Mesodermal cell (in vitro differentiated cells): ENCODE measurements around the gene DCT.

Experiments
- H3K27ac ChIP-seq: 2 replicates; pipeline ENCODE4 v1.7.0; 2013; ENCODE audit warnings: mild to moderate bottlenecking, low read depth, low read length, moderate library complexity; ENCODE audit not compliant: severe bottlenecking
- H3K36me3 ChIP-seq: 2 replicates; pipeline ENCODE4 v1.7.1; 2013; ENCODE audit warnings: mild to moderate bottlenecking, low read length, moderate library complexity; ENCODE audit not compliant: control insufficient read depth, insufficient read depth
- H3K4me1 ChIP-seq: one replicate; pipeline ENCODE4 v1.7.1; 2013; ENCODE audit warnings: mild to moderate bottlenecking, low read length; ENCODE audit not compliant: insufficient read depth, control insufficient read depth, poor library complexity, severe bottlenecking
- H3K4me3 ChIP-seq: 2 replicates; pipeline ENCODE4 v1.7.0; 2013; ENCODE audit warnings: low read length, control low read depth, mild to moderate bottlenecking; ENCODE audit not compliant: insufficient read depth, poor library complexity, severe bottlenecking; ENCODE audit errors: extremely low read depth
- H3K9me3 ChIP-seq: 2 replicates; pipeline ENCODE4 v1.7.1; 2013; ENCODE audit warnings: mild to moderate bottlenecking, low read length, moderate library complexity; ENCODE audit not compliant: control insufficient read depth
- WGBS, 2 experiments: methylation state at CpG; one replicate each; pipeline ENCODE4 v1.1.5; 2013; ENCODE audit warnings: missing lambda C conversion rate in 2 of 2; ENCODE audit not compliant: insufficient coverage in 2 of 2; 5-methylcytosine and 5-hydroxymethylcytosine counted together

The DCT gene

DNA sequence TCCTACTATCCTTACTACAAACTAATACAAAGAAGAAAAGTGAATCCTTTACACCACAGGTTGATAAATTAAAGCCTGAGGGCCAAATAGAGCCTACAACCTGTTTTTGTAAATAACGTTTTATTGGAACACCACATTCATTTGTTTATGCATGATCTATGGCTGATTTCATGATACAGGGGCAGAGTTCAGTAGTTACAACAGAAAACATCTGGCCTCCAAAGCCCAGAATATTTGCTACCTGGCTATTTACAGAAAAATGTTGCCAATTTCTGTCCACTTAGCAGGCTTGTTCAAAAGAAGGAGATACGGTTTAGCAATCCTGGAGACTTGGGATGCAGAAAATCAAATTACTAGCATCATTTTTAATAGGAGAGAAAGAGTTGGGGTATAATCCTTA, 24.1 kb downstream of the DCT start:
- Histone ChIP-seq H3K9me3 (no peaks in the 10 kb centered on the region), H3K4me1 (no peaks in the 10 kb centered on the region), H3K36me3 (no peaks in the 10 kb centered on the region), H3K4me3 (no peak overlapping the region), H3K27ac (no peak overlapping the region)
- WGBS, 2 experiments = no CpG with 5 or more reads among the region's 2 CpGs

DNA sequence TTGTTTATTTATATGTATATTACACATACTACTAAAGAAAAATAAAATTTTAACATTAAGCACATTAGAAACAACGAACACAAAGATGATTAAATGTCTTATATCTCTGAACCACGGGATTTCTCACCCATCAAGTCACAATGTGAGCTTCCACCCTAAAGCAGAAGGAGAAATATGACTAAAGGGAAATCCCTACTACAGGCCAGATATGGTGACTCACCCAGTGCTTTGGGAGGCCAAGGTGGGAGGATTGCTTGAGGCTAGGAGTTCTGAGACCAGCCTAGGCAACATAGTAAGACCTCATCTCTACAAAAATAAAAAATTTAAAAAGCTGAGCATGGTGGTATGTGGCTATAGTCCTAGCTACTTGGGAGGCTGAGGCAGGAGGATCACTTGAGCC, 24.6 kb downstream of the DCT start:
- WGBS, 2 experiments = no CpG with 5 or more reads among the region's 2 CpGs
- H3K27ac ChIP-seq = no peak overlapping the region
- no peaks in the 10 kb centered on the region for H3K36me3 ChIP-seq
- H3K4me3 ChIP-seq = no peak overlapping the region
- no peaks in the 10 kb centered on the region for H3K4me1 ChIP-seq
- H3K9me3 ChIP-seq = no peaks in the 10 kb centered on the region

DNA sequence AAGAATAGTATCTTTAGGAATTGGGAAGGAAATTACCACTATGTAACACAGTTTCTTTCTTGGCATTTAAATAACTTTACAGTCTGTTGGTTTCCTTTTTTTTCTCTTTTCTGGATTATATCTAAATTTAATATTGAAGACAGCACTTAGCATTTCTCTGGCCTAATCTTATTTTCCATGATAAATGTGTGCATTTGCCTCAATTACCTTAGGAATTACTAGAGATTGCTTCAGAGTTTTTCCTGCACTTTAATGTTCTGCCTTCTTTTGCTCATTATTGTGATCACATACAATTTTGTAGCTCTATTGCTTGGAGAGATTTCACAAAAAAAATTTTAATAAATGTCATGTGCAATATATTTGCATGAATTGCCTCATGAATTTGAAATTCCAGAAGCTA, 25.1 kb downstream of the DCT start:
- H3K9me3 ChIP-seq = no peaks in the 10 kb centered on the region
- no peak overlapping the region for H3K27ac ChIP-seq
- no peak overlapping the region for H3K4me3 ChIP-seq
- H3K36me3 ChIP-seq = no peaks in the 10 kb centered on the region
- H3K4me1 ChIP-seq = no peaks in the 10 kb centered on the region

DNA sequence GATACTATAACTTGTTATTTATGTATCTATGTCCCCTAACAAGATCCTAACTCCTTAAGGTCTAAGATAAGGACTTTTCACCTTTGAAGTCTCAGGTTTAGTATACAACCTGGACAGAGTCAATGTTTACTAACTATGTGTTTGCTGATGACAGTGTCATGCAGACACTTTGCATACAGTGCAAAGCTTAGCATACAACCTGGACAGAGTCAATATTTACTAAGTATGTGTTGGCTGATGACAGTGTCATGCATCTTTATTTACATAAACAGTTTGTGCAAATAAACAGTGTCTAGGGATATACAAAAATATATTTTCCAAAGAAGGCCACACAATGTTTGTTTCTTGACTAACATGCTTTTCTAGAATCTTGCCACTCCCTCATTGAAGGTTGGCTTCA, 34.7 kb downstream of the DCT start:
- no peaks in the 10 kb centered on the region for H3K36me3 ChIP-seq
- no peak overlapping the region for H3K4me3 ChIP-seq
- H3K4me1 ChIP-seq = no peaks in the 10 kb centered on the region
- H3K27ac ChIP-seq = no peak overlapping the region
- no peaks in the 10 kb centered on the region for H3K9me3 ChIP-seq

DNA sequence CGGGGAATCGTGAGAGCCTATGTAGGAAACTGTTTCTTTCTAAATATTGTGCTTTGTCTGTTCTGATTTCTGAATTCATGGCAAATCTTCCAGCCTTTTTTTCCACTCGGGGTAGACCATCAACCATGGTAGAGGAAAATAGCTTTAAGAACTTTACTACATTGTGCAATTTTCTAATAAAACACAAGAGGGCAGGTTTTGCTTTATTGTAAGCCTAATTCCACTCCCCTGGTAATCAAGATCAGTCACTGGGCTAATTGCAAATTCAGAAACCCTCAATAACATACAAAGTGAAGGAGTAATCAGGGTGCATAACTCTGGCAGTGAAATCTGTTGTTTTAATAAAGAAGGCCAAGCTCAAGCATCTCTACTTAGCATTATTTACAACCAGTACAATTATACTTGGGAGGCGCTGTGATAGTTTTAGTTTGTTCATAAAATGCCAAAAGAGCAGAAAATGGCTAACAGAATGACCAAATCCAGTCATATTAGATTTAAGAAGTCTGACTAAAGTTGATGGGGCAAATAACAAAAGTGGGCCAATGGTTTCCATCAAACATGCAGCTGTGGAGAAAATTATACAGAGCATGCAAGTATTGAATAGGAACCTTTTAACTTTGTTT, 43.8 kb downstream of the DCT start:
- Histone ChIP-seq H3K27ac (no peak overlapping the region), H3K4me3 (no peak overlapping the region), H3K36me3 (no peaks in the 10 kb centered on the region), H3K9me3 (no peaks in the 10 kb centered on the region), H3K4me1 (no peaks in the 10 kb centered on the region)
- WGBS, 2 experiments = 80% methylated on average over 1 of the region's 4 CpGs; no CpG with 5 or more reads in 1 of the 2 experiments

DNA sequence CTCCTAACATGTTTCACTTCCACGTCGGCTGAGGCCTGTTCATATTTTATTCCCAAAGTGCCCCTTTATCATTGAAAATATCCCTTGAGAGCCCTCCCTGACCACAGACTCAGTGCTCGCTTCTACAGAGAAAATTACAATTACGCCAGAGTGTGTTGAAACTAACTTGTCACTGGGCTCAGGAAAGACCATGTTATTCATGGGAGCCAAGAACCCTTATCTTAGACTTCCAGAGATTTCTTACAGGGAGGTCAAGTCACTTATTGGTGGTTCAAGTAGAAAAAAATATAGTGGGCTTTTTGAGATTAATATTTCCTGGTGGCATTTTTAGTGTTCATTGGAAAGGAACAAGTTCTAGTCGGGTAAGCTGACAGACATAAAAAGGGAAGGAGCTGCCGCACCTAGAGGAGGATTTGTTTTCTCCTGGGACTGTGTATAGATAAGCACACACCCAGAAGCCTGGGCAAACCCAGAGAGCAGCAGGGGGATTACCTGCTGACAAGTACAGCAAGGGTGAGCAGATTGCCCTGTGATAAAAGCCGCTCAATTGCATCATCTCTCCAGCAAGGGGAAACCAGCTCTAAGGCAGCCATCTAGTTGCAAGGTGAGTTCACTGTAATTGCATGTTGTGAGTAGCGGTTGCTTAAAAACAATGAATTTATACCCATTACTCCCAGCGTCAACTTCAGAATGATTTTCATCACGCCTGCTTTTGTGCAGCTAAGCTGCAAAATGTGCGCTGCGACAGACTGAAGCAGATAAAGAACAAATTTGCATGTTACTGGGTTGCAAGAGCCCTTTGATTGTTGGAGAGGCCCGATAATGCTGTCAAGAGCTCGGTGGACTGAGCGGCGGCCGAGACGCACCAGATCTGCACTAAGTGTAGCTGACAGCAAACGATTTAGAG, 46.2 kb downstream of the DCT start:
- Histone ChIP-seq H3K4me3 (no peak overlapping the region), H3K4me1 (no peaks in the 10 kb centered on the region), H3K9me3 (no peaks in the 10 kb centered on the region), H3K27ac (peak overlapping the region; percentile 44), H3K36me3 (no peaks in the 10 kb centered on the region)
- 86 to 88% methylated on average over 12 to 16 of the region's 19 CpGs for WGBS, 2 experiments

DNA sequence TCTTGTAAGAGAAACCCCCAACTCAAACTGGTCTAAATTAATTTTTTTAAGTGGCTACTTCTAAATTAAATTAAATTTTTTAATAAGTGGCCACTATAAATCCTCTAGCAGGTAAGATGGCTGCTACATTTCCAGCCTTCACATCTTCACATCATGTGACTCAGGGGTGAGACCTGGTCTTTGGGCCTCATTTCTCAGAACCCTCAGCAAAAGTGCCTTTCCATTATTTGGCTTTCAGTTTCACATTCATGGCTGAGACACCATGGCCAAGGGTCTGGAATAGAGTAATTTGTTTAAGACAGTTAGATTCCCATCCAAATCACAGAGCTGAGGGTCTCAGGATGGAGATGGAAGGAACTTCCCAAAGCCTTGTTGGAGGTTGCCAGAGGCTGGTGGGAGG, 47.5 kb downstream of the DCT start:
- Histone ChIP-seq H3K9me3 (no peaks in the 10 kb centered on the region), H3K4me3 (no peak overlapping the region), H3K36me3 (no peaks in the 10 kb centered on the region), H3K27ac (no peak overlapping the region), H3K4me1 (no peaks in the 10 kb centered on the region)

DNA sequence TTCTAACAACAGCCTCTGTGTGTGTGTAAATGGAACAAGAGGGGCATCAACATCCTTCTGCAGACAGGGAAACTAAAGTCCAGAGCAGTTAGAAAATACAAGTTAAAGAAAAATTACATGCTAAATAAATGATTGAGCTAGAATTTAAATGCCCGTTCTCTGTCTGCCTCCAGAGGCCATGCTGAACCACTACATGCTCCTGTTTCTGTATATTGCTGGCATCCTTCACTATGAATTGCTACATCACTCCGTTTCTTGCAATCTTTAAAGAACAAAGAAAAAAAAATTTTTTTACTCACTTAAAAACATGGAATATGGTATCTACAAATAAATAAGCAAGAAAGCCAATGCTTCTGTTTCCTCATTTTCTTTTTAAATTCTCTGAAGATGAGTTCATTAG, 47.9 kb downstream of the DCT start:
- 63% methylated on average over 1 of the region's 2 CpGs; no CpG with 5 or more reads in 1 of the 2 experiments for WGBS, 2 experiments
- H3K9me3 ChIP-seq = no peaks in the 10 kb centered on the region
- no peaks in the 10 kb centered on the region for H3K36me3 ChIP-seq
- no peaks in the 10 kb centered on the region for H3K4me1 ChIP-seq
- no peak overlapping the region for H3K4me3 ChIP-seq
- H3K27ac ChIP-seq = no peak overlapping the region

DNA sequence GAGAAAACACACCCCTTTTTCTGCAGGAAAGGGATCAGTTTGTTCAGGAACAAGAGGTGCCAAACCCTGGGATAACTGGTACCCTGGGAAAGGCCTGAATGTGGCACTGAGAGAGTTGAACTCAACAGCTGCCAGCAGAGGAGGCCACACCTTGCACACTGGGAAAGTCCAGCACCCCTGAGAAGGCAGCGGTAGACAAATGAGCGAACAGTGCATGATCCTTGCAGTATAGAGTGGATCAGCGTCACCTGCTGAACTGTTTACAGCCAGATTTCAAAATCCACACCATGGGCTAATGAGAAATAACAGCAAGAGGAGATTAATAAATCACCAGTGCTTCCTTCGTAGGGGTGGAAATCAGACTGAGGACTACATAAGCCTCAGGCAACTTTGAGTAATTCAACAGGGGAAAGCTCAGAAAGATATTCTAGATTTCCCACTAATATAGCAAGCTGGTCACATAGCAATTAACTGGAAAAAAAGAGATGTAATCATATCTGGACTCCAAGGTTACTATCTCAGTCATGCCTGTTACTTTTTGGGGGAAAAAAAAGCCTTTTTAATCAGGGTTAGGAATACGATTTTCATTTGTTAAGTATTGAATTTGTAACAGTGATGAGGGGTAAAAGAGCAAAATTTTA, 52.0 kb downstream of the DCT start:
- Histone ChIP-seq H3K36me3 (no peaks in the 10 kb centered on the region), H3K27ac (no peak overlapping the region), H3K4me1 (no peaks in the 10 kb centered on the region), H3K9me3 (no peaks in the 10 kb centered on the region), H3K4me3 (no peak overlapping the region)
- WGBS, 2 experiments = 83 to 100% methylated on average over 2 to 3 of the region's 5 CpGs

DNA sequence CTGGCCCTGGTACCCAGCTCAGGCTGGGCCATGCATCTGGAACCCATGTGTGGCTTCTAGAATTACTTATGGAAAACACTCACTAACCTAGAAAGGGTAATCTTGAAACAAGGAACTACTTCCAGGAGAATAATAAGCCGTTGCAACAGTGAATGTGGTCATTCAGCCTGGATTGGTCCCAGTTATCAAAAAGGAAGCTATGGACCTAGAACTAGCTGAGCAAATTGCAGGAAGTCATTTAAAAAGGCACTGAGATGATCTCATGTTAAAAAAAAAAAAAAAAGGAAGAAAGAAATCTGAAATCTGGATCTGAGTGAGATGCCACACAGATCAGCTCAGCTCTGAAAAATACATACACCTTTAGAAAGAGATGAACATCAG, 59.6 kb downstream of the DCT start:
- 40% methylated on average over 1 of the region's 1 CpG; no CpG with 5 or more reads in 1 of the 2 experiments for WGBS, 2 experiments
- no peak overlapping the region for H3K4me3 ChIP-seq
- no peaks in the 10 kb centered on the region for H3K9me3 ChIP-seq
- H3K27ac ChIP-seq = no peak overlapping the region
- H3K4me1 ChIP-seq = no peaks in the 10 kb centered on the region
- H3K36me3 ChIP-seq = no peaks in the 10 kb centered on the region
